ENCODE measurements around the gene KCNK4. TPM values are rescaled to one million over a fixed set of nuclear protein-coding genes. Genes with fewer than 3 reads are reported as not detected.

Gene KCNK4
- total and polyA plus RNA-seq, 2 of the 13 experiments (the other 11 are each of a cell fraction or from before 2014, with no cell fraction given), result not detected

GRCh38 chr11:64317325-64317960 lies 26.3 kb downstream of the KCNK4 start, which contains the start of gene TRMT112 (continued):
- TF ChIP-seq DNMT1 (CRISPR knock-in tag; IDR thresholded peaks at IDR 0.05) (0 out of 2 replicates have a peak, but pooled peaks have one; percentile 57), SNAPC4 (CRISPR knock-in tag; IDR thresholded peaks at IDR 0.05) (peak; percentile 100), KAT2B (IDR thresholded peaks at IDR 0.05; ENCODE audit: borderline replicate concordance, low read depth, low read length) (no peak), ZNF761 (CRISPR knock-in tag; conservative IDR thresholded peaks at IDR 0.05) (no peak), CBX2 (IDR thresholded peaks at IDR 0.05; ENCODE audit: low read depth, low read length) (no peak), CBX2 (CRISPR knock-in tag; IDR thresholded peaks at IDR 0.05; ENCODE audit: low read depth) (no peak), MTA3 (CRISPR knock-in tag; IDR thresholded peaks at IDR 0.05) (no peak), REL (CRISPR knock-in tag; conservative IDR thresholded peaks at IDR 0.05) (no peak), ZNF232 (CRISPR knock-in tag; IDR thresholded peaks at IDR 0.05; ENCODE audit: borderline replicate concordance) (no peak; the same call in 1 of the 2 replicates), CTCF (CRISPR knock-in tag; IDR thresholded peaks at IDR 0.05) (no peak), BCL6 (CRISPR knock-in tag; IDR thresholded peaks at IDR 0.05) (0 out of 2 replicates have a peak, but pooled peaks have one; percentile 6), CERS6 (CRISPR knock-in tag; IDR thresholded peaks at IDR 0.05) (no peak), KDM5B (CRISPR knock-in tag; IDR thresholded peaks at IDR 0.05; ENCODE audit: borderline replicate concordance) (peak; percentile 43; the same call in 1 of the 2 replicates), HDAC6 (IDR thresholded peaks at IDR 0.05; ENCODE audit: low read depth, low read length) (no peak), TBL1XR1 (IDR thresholded peaks at IDR 0.05; ENCODE audit: borderline replicate concordance, low read length, partially characterized antibody) (no peak), FOXA1 (IDR thresholded peaks at IDR 0.05) (no peak), FOXA1 (CRISPR knock-in tag; IDR thresholded peaks at IDR 0.05) (no peak), ZNF616 (CRISPR knock-in tag; IDR thresholded peaks at IDR 0.05; ENCODE audit: low read depth) (no peak), ZNF263 (CRISPR knock-in tag; IDR thresholded peaks at IDR 0.05) (no peak)
- TF ChIP-seq, protein P1, sequence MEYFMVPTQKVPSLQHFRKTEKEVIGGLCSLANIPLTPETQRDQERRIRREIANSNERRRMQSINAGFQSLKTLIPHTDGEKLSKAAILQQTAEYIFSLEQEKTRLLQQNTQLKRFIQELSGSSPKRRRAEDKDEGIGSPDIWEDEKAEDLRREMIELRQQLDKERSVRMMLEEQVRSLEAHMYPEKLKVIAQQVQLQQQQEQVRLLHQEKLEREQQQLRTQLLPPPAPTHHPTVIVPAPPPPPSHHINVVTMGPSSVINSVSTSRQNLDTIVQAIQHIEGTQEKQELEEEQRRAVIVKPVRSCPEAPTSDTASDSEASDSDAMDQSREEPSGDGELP (IDR thresholded peaks at IDR 0.05; ENCODE audit: borderline replicate concordance, low read depth), result no peak
- TF ChIP-seq, protein P2, sequence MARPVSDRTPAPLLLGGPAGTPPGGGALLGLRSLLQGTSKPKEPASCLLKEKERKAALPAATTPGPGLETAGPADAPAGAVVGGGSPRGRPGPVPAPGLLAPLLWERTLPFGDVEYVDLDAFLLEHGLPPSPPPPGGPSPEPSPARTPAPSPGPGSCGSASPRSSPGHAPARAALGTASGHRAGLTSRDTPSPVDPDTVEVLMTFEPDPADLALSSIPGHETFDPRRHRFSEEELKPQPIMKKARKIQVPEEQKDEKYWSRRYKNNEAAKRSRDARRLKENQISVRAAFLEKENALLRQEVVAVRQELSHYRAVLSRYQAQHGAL (CRISPR knock-in tag; IDR thresholded peaks at IDR 0.05; ENCODE audit: not compliant biosample characterization), result peak; percentile 26

All from HepG2 (cell line).